ENCODE measurements around the gene WASL.

- TF ChIP-seq POLR2A (IDR thresholded peaks at IDR 0.05; ENCODE audit: low read length) (no peak), GATA1 (IDR thresholded peaks at IDR 0.05; ENCODE audit: low read depth, low read length) (no peak)
These were observed 16.3 kb downstream of the WASL start for GRCh38 chr7:123732413-123733091.

Data from erythroblast (primary cell).